Fibroblast of the aortic adventitia (primary cell): ENCODE results near the gene TBL1XR1. TPM values are rescaled to one million over a fixed set of nuclear protein-coding genes. Genes with fewer than 3 reads are reported as not detected.

Experiments
- DNase-seq: peaks from one replicate; pipeline ENCODE4 v3.0.0-alpha.2; 2010; ENCODE audit warnings: low read depth
- H3K4me3 ChIP-seq: 2 replicates; pipeline ENCODE4 v1.5.1; 2011; ENCODE audit warnings: low read depth, mild to moderate bottlenecking, control low read depth, low read length, moderate library complexity
- CTCF ChIP-seq: IDR thresholded peaks from 2 replicates; pipeline ENCODE4 v1.5.1; 2011; ENCODE audit warnings: mild to moderate bottlenecking, low read length, control low read depth, inconsistent platforms; ENCODE audit not compliant: insufficient read depth
- total RNA-seq: library from RNA; depleted of rRNA; stranded (reverse); fragments of >200 nt; gene quantifications from 2 replicates; pipeline ENCODE4 v1.2.3, GENCODE V29; 2012; ENCODE audit warnings: low replicate concordance

TBL1XR1 gene
- total RNA-seq, 1 donor: 171 TPM

GRCh38 chr3:177122183-177122856 lies 75.0 kb downstream of the TBL1XR1 start:
- H3K4me3 ChIP-seq: no peak overlapping the region
- no peak for DNase-seq
- no peak for TF ChIP-seq CTCF

GRCh38 chr3:177119829-177120228 lies 77.5 kb downstream of the TBL1XR1 start:
- no peak for DNase-seq
- no peak for TF ChIP-seq CTCF
- no peak overlapping the region for H3K4me3 ChIP-seq

DNA sequence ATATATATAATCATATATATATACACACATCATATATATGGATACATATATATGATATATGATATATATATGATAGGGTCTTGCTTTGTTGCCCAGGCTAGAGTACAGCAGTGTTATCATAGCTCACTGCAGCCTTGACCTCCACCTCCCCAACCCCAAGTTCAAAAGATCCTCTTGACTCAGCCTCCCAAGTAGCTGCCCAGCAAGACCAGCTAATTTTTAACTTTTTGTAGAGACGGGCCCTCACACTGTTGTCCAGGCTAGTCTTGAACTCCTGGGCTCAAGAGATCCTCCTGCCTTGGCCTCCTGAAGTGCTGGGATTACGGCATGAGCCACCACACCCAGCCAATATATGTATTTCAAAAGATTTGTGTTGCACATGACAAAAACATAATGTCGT lies 83.0 kb downstream of the TBL1XR1 start:
- DNase-seq: no peak
- no peak overlapping the region for H3K4me3 ChIP-seq
- no peak for TF ChIP-seq CTCF

DNA sequence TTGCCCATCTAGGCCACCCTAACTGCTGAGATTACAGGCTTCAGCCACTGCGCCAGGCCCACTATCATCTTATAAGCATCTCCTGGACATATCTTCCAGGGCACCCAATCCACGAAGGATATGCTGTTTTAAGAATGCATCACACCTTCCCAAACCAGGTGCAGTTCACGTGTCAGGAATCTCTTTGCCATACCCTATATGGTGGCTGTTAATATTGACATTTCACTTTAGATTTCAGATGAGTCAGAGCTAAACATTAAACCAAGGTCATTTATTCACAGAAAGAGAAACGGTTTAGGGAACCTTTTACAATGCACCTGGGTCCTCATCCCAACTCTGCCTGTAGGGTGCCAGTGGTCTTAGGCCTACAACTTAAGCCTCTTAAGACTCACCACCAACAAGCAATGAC lies 85.7 kb downstream of the TBL1XR1 start:
- H3K4me3 ChIP-seq: no peak overlapping the region
- DNase-seq: no peak
- TF ChIP-seq CTCF: no peak

DNA sequence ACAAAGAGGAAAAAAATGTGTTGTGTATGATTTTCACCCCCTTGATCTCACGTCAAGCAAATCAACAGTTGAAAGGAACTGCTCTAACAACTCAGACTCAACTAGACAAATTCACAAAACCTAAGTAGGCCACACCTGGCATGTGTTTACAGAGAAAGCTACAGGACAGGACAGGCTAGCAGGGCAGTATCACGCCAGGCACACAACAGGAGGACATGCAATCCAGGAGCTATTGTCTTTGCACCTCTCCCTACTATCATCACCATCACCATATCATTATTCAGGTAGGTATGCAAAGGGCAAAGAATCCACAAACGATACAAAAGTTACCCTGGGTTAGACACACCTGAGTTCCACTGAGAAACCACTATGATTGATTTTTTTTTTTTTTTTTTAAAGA lies 86.4 kb downstream of the TBL1XR1 start:
- no peak for DNase-seq
- no peak for TF ChIP-seq CTCF
- H3K4me3 ChIP-seq: no peak overlapping the region

DNA sequence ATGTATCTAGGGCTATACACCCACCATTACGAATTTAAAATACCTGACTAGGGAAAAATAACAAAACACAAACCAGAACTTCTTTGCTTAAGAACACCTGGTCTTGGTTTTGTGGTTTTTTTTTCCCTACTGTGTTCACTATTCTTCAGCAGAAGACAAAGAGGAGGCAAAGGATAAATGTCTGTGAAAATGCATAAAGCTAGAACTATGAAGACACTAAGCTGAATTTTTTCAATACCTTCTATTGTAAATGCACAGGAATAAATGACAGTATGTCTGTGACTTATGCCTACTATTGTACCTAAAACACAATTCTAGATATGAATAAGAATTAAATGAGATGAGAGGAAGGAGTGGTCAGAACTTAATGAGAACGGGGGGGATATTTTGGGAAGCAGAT lies 86.9 kb downstream of the TBL1XR1 start:
- H3K4me3 ChIP-seq: no peak overlapping the region
- TF ChIP-seq CTCF: no peak
- DNase-seq: no peak
